Measurements from ENCODE around the gene NCKAP5. TPM values are rescaled to one million over a fixed set of nuclear protein-coding genes. Genes with fewer than 3 reads are reported as not detected.

NCKAP5 gene
- polyA plus RNA-seq, 3 donors = not detected

DNA sequence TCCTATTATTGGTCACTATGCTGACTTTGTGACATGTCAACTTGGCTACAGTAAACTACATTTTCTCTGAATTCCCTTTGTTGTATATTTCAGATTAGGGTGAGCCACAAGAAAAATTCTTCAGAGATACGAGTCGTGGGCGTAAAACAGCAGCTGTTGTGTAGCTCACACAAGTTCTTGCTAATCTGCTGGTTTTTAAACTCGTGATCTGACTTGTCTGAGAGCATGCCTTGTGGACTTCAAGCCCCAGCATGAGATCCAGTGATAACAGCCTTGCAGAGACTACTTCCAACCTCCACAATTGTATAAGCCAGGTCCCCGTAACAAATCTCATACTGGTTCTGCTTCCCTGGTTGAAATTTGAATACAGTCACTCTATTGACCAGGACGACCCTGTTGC lies 638.5 kb downstream of the NCKAP5 start:
- Mint-ChIP-seq H3K27me3 (ENCODE audit: low read depth in 3 of 3) (no peaks in the 10 kb centered on the region), H3K4me1 (no peaks in the 10 kb centered on the region), H3K9me3 (peaks cover 0 to 2% (median 0%) of the 10 kb centered on the region in 7 donors), H3K36me3 (no peaks in the 10 kb centered on the region), H3K4me3 (no peak overlapping the region), H3K27ac (no peak overlapping the region)
- Histone ChIP-seq H3K9ac (ENCODE audit: insufficient read depth, low read length, poor library complexity, severe bottlenecking) (no peak overlapping the region), H3K27me3 (ENCODE audit: control insufficient read depth in 2 of 2, insufficient read depth in 2 of 2, low read length in 2 of 2) (no peaks in the 10 kb centered on the region), H4K20me1 (ENCODE audit: insufficient read depth, low read length) (no peaks in the 10 kb centered on the region), H3K27ac (ENCODE audit: low read depth in 1 of 2, low read length in 2 of 2) (no peak overlapping the region), H3K9me3 (replicated peaks in 1 of 2; ENCODE audit: control insufficient read depth in 1 of 2, insufficient read depth in 1 of 2, low read length in 2 of 2) (no peaks in the 10 kb centered on the region), H2AFZ (ENCODE audit: insufficient read depth, low read depth, low read length, poor library complexity, severe bottlenecking) (no peak overlapping the region), H3K79me2 (ENCODE audit: insufficient read depth, low read length) (no peaks in the 10 kb centered on the region), H3K4me2 (replicated peaks; ENCODE audit: extremely low read depth, low read length, poor library complexity, severe bottlenecking) (no peak overlapping the region), H3K4me3 (replicated peaks in 1 of 3; ENCODE audit: low read depth in 2 of 3, low read length in 3 of 3) (no peak overlapping the region), H3K4me1 (ENCODE audit: control insufficient read depth in 1 of 2, insufficient read depth in 2 of 2, low read length in 2 of 2) (no peaks in the 10 kb centered on the region), H3K36me3 (replicated peaks in 1 of 2; ENCODE audit: control insufficient read depth in 1 of 2, insufficient read depth in 2 of 2, low read length in 2 of 2) (no peaks in the 10 kb centered on the region)
- 79% methylated on average over 5 of the region's 6 CpGs for WGBS (ENCODE audit: insufficient coverage)
- intact Hi-C loops (cut with micrococcal nuclease) = no loop called here
- no peak for DNase-seq
- TF ChIP-seq CTCF (IDR thresholded peaks at IDR 0.05) = no peak

GRCh38 chr2:132923787-132924186 lies 644.5 kb downstream of the NCKAP5 start:
- no peak overlapping the region for H3K27ac ChIP-seq (ENCODE audit: low read depth in 1 of 2, low read length in 2 of 2)
- Mint-ChIP-seq H3K36me3 (no peaks in the 10 kb centered on the region), H3K27ac (no peak overlapping the region), H3K27me3 (ENCODE audit: low read depth in 3 of 3) (peaks cover 0 to 3% (median 0%) of the 10 kb centered on the region in 3 donors), H3K4me1 (no peaks in the 10 kb centered on the region), H3K9me3 (peaks cover 0 to 5% (median 0%) of the 10 kb centered on the region in 7 donors), H3K4me3 (no peak overlapping the region)
- TF ChIP-seq CTCF (IDR thresholded peaks at IDR 0.05) = no peak
- no peaks in the 10 kb centered on the region for H4K20me1 ChIP-seq (ENCODE audit: insufficient read depth, low read length)
- no peak for DNase-seq
- H3K27me3 ChIP-seq (ENCODE audit: control insufficient read depth in 2 of 2, insufficient read depth in 2 of 2, low read length in 2 of 2) = no peaks in the 10 kb centered on the region
- no peaks in the 10 kb centered on the region for H3K79me2 ChIP-seq (ENCODE audit: insufficient read depth, low read length)
- no peak overlapping the region for H3K4me3 ChIP-seq (replicated peaks in 1 of 3; ENCODE audit: low read depth in 2 of 3, low read length in 3 of 3)
- H2AFZ ChIP-seq (ENCODE audit: insufficient read depth, low read depth, low read length, poor library complexity, severe bottlenecking) = no peak overlapping the region
- H3K9me3 ChIP-seq (replicated peaks in 1 of 2; ENCODE audit: control insufficient read depth in 1 of 2, insufficient read depth in 1 of 2, low read length in 2 of 2) = no peaks in the 10 kb centered on the region
- H3K4me2 ChIP-seq (replicated peaks; ENCODE audit: extremely low read depth, low read length, poor library complexity, severe bottlenecking) = no peak overlapping the region
- intact Hi-C loops (cut with micrococcal nuclease) = no loop called here
- no peak overlapping the region for H3K9ac ChIP-seq (ENCODE audit: insufficient read depth, low read length, poor library complexity, severe bottlenecking)
- no peaks in the 10 kb centered on the region for H3K36me3 ChIP-seq (replicated peaks in 1 of 2; ENCODE audit: control insufficient read depth in 1 of 2, insufficient read depth in 2 of 2, low read length in 2 of 2)
- 71% methylated on average over 1 of the region's 3 CpGs for WGBS (ENCODE audit: insufficient coverage)
- H3K4me1 ChIP-seq (ENCODE audit: control insufficient read depth in 1 of 2, insufficient read depth in 2 of 2, low read length in 2 of 2) = no peaks in the 10 kb centered on the region
